GM06990 (cell line): ENCODE measurements around the gene MIER3.

Source experiments
- DNase-seq: peaks from one replicate; pipeline ENCODE4 v3.0.0-alpha.2; 2011; ENCODE audit not compliant: insufficient read length; ENCODE audit errors: extremely low read depth
- H3K27me3 ChIP-seq: replicated peaks from 2 replicates; pipeline ENCODE4 v1.6.0; 2011; ENCODE audit warnings: low read length; ENCODE audit not compliant: control insufficient read depth, insufficient read depth
- H3K36me3 ChIP-seq: 2 replicates; pipeline ENCODE4 v1.5.1; 2011; ENCODE audit warnings: low read length; ENCODE audit not compliant: control insufficient read depth, insufficient read depth
- H3K4me3 ChIP-seq: replicated peaks from 2 replicates; pipeline ENCODE4 v1.5.1; 2011; ENCODE audit warnings: low read depth, mild to moderate bottlenecking, control low read depth, low read length
- CTCF ChIP-seq: IDR thresholded peaks from 2 replicates; pipeline ENCODE4 v1.5.1; 2011; ENCODE audit warnings: low read length, control low read depth, mild to moderate bottlenecking, inconsistent platforms; ENCODE audit not compliant: insufficient read depth, poor library complexity, severe bottlenecking

MIER3 gene

DNA sequence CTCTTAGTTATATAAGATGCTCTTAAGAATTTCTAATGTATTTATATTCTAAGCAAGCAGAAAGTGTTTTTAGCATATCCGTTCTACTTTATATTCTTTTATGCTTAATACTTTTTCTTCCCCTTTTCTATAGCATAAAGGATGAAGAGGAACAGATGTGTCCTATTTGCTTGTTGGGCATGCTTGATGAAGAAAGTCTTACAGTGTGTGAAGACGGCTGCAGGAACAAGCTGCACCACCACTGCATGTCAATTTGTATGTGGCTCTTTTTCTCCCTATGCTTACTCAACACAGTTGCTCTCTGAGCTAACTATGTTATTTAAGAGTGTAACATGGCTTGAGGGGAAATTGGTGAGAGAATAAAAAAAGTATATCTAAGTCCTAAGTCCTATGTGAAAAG is 80.1 kb downstream of the MIER3 start:
- DNase-seq: no peak
- no peaks in the 10 kb centered on the region for H3K36me3 ChIP-seq
- TF ChIP-seq CTCF: no peak
- H3K4me3 ChIP-seq: no peak overlapping the region
- H3K27me3 ChIP-seq: no peaks in the 10 kb centered on the region
